Activated T-helper 9 cell treated with anti-CD3 and anti-CD28 coated beads, Interleukin-2, amount 50 U/mL, for 16 hours (primary cell): ENCODE measurements around the gene MYO10.
A peak's percentile ranks its signal among the peaks of the same experiment; 100 is the strongest.
"Not testable (repeated sequence)": the region's sequence is repeated elsewhere in the genome, so short reads cannot be mapped to it uniquely, and the experiment has no call there.

Experiments
- DNase-seq: peaks from one replicate; pipeline ENCODE4 v3.0.0-alpha.2; 2020; ENCODE audit warnings: low read depth

Gene MYO10

GRCh38 chr5:16936150-16936988 is at the start of gene MYO10:
Gene MYO10 (minus strand): TSS chr5:16936288. CDS start chr5:16935808, 480 bp downstream.
- peak; percentile 15 for DNase-seq

DNA sequence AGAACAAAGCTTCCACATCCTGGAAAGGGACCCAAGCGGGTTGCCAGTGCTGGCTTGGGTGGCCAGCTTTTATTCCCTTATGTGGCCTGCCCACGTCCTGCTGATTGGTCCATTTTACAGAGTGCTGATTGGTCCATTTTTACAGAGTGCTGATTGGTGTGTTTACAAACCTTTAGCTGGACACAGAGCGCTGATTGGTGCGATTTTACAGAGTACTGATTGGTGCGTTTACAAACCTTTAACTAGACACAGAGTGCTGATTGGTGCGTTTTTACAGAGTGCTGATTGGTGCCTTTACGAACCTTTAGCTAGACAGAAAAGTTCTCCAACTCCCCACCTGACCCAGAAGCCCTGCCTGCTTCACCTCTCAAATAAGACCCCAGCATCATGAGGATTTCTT is 49.2 kb upstream of the MYO10 start:
- DNase-seq: not testable (repeated sequence)

DNA sequence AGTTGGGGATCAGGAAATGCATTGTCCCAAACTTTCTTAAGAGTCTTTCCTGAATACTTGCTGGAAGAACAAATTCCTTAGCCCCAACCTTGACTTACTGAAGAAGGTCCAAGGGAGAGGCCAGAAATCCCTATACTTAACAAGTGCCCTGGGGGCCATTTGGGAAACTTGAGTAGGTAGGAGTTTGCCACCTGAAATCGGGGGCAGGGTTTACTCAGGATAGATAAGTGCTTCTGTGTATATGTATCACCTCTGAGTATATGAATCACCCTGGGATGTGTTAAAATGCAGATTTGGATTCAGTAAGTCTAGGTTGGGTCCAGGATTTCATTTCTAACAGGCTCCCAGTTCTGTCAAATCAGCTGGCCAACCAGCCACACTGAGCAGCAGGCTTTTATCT is 47.9 kb upstream of the MYO10 start:
- DNase-seq: no peak

GRCh38 chr5:16983022-16983639 is 47.0 kb upstream of the MYO10 start:
- DNase-seq: no peak

GRCh38 chr5:16981700-16982099 is 45.6 kb upstream of the MYO10 start:
- no peak for DNase-seq

GRCh38 chr5:16980983-16981382 is 44.9 kb upstream of the MYO10 start:
- no peak for DNase-seq

DNA sequence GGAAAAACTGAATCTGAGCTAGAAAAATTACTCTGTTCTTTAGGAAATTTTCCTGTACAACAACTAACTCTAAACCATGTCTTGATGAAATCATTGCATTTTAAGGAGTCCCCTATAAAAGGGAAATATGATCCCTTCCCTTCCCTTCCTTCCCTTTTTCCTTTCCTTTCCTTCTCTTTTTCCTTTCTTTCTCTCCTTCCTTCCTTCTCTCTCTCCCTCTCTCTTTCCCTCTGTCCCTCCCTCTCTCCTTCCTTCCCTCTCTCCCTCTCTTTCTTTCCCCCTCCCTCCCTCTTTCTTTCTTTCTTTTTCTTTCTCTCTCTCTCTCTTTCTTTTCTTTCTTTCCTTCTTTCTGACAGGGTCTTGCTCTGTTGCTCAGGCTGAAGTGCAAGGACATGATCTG is 42.2 kb upstream of the MYO10 start:
- DNase-seq: no peak

DNA sequence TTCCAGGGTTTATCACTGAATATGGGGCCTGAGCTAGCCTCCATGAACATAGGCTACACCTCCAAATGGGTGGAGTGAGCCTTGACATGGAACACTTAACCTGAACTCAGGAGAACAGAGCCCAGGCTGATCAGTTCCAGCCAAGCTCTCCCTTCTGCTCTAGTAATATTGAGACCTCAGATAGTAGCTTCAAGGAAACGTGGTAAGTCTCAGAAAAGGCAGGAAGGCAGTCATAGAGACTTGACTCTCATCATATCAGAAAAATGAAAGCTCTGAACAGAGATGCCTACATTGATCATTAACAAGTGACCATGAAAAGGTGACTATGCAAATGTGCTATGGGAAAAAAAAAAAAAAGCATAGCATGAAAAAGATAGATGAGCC is 40.5 kb upstream of the MYO10 start:
- DNase-seq: no peak

DNA sequence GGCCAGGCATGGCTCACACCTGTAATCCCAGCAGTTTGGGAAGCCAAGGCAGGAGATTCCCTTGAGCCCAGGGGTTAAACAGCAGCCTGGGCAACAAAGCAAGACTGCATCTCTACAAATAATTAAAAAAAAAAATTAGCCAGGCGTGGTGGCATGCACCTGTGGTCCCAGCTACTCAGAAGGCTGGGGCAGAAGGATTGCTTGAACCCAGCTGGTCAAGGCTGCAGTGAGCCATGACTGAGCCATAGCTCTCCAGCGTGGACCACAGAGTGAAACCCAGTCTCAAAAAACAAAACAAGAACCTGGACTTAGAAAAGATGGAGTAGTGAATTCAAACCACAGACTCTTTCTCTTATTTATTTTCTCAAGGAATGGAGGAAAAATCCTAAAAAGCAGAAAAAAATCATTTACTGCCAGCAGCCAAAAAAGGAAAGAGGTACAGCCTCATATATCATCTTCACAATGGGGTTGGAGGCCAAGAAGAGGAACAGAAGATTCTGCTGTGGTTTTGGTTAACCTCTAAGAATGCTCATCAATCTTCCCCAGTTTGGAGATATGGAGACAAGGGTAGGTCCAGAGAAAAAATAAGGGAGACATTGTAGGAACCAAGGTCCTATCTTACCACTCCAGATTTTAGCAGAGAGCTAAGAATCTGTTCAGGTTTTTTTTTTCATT is 40.0 kb upstream of the MYO10 start:
- DNase-seq: no peak

GRCh38 chr5:16974981-16975380 is 38.9 kb upstream of the MYO10 start:
- DNase-seq: no peak

GRCh38 chr5:16970826-16971225 is 34.7 kb upstream of the MYO10 start:
- no peak for DNase-seq

- DNase-seq: no peak
Measured at GRCh38 chr5:16970260-16970659, 34.2 kb upstream of the MYO10 start.

GRCh38 chr5:16965581-16965980 is 29.5 kb upstream of the MYO10 start:
- no peak for DNase-seq

GRCh38 chr5:16963821-16964220 is 27.7 kb upstream of the MYO10 start:
- no peak for DNase-seq

DNA sequence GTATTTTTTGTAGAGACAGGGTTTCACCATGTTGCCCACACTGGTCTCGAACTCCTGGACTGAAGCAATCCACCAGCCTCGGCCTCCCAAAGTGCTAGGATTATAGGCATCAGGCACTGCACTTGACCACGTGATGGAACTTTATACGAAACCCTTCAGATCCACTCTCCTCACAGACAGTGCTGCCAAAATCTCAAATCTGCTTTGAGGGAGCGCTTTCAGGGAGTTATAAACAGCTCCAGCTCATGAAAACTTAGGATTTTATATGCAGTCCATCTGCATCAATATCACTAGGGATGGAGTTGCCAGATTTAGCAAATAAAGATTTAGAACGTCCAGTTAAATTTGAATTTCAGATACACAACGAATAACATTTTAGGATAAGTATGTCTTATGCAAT is 25.0 kb upstream of the MYO10 start:
- no peak for DNase-seq

GRCh38 chr5:16957304-16958196 is 21.5 kb upstream of the MYO10 start:
- no peak for DNase-seq

DNA sequence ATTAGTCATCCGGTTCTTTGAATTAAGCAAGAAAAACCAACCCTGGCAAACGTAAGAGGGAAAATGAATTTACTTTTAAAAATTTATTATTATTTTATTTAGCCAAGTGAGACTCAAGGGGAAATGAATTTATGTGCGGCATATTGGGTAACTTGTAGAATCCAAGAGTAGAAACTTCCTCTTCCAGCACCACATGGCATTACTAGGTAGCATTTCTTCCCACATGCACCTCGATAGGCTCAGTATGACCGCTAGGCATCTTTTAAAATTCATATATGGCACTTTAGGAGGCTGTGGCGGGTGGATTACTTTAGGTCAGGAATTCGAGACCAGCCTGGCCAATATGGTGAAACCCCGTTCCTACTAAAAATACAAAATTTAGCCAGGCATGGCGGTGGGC is 17.6 kb upstream of the MYO10 start:
- DNase-seq: no peak

GRCh38 chr5:16952968-16953671 is 17.0 kb upstream of the MYO10 start:
- no peak for DNase-seq

DNA sequence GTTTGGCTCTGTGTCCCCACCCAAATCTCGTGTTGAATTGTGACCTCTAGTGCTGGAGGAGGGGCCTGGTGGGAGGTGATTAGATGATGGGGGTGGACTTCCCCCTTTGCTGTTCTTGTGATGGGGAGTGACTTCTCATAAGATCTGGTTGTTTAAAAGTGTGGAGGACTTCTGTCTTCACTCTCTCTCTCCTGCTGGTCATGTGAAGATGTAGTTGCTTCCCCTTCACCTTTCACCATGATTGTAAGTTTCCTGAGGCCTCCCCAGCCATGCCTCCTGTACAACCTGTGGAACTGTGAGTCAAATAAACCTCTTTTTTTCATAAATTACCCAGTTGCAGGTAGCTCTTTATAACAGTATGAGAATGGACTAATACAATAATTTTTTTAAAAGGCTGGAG is 10.6 kb upstream of the MYO10 start:
- no peak for DNase-seq

- no peak for DNase-seq
Measured at GRCh38 chr5:16944816-16945562, 8.9 kb upstream of the MYO10 start.
